A673 (cell line): ENCODE data around the gene FRMD4A.

Experiments used
- EZH2 ChIP-seq: fragments of 200-600 bp; sonication (generic); IDR thresholded peaks from 2 replicates; pipeline ENCODE4 v1.6.1; 2017; ENCODE audit warnings: borderline replicate concordance, low read depth, mild to moderate bottlenecking, mixed read lengths, antibody characterized with exemption, low read length; ENCODE audit not compliant: poor library complexity, severe bottlenecking
- TF ChIP-seq, protein P1 (sequence below): fragments of 300-800, 200-600 bp; sonication (generic); conservative IDR thresholded peaks from 2 replicates; pipeline ENCODE4 v1.5.1; 2017; ENCODE audit warnings: low read depth, mild to moderate bottlenecking, antibody characterized with exemption, low read length, moderate library complexity, mixed read lengths

DNA sequence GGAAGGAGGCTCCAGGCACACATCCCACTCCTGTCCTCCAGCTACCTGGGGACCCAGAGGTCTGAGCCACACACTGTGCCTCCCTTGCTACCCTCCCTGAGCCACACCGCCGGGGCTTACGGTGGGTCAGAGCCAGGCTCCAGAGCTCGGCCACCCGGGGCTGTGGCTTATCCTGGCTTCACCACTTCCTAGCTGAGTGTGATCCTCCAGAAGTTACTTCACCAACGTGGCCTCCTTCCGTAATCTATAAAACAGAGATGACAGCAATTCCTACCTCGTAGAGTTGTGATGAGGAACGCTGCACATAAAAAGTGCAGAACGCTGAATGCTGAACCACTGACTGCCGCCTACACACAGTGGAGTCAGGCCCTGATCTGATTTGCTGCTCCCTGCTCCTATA lies 458.9 kb downstream of the FRMD4A start:
- TF ChIP-seq, protein P1, sequence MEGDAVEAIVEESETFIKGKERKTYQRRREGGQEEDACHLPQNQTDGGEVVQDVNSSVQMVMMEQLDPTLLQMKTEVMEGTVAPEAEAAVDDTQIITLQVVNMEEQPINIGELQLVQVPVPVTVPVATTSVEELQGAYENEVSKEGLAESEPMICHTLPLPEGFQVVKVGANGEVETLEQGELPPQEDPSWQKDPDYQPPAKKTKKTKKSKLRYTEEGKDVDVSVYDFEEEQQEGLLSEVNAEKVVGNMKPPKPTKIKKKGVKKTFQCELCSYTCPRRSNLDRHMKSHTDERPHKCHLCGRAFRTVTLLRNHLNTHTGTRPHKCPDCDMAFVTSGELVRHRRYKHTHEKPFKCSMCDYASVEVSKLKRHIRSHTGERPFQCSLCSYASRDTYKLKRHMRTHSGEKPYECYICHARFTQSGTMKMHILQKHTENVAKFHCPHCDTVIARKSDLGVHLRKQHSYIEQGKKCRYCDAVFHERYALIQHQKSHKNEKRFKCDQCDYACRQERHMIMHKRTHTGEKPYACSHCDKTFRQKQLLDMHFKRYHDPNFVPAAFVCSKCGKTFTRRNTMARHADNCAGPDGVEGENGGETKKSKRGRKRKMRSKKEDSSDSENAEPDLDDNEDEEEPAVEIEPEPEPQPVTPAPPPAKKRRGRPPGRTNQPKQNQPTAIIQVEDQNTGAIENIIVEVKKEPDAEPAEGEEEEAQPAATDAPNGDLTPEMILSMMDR = no peak
- no peak for TF ChIP-seq EZH2
